Measurements from ENCODE around the gene CRYBG3. TPM values are rescaled to one million over a fixed set of nuclear protein-coding genes. Genes with fewer than 3 reads are reported as not detected.

Gene CRYBG3
- total RNA-seq, 6 experiments from 2014 or later = 10.7 to 14.1 (median 12.8) TPM

DNA sequence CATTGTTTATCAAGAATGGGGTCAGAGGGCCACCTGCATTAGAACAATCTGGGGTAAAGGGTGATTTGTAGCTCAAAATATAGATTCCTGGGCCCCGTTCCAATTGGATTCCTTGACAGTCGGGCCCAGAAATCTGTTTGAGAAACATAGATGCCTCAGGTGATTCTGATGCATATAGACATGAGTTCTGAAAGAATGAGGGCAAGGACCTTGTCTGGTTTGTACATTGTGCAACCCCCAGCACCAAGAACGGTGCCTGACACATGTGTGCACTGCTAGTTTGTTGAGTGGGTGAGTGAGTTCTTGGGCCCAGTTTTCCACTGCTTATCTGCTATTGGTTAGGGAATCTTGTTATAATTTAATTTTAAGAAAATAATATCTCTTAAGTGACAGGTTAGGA lies 16.6 kb downstream of the CRYBG3 start:
- Mint-ChIP-seq H3K36me3 (ENCODE audit: low read depth) (no peaks in the 10 kb centered on the region; the same call in 1 of the 2 replicates), H3K27me3 (ENCODE audit: insufficient read depth) (0 out of 2 replicates have a peak, but pooled peaks cover 2% of the 10 kb centered on the region), H3K27ac (no peak overlapping the region), H3K4me3 (no peak overlapping the region), H3K9me3 (no peaks in the 10 kb centered on the region), H3K4me1 (ENCODE audit: low read depth) (peaks cover 14% of the 10 kb centered on the region)
- no peak for DNase-seq
- TF ChIP-seq, protein P1, sequence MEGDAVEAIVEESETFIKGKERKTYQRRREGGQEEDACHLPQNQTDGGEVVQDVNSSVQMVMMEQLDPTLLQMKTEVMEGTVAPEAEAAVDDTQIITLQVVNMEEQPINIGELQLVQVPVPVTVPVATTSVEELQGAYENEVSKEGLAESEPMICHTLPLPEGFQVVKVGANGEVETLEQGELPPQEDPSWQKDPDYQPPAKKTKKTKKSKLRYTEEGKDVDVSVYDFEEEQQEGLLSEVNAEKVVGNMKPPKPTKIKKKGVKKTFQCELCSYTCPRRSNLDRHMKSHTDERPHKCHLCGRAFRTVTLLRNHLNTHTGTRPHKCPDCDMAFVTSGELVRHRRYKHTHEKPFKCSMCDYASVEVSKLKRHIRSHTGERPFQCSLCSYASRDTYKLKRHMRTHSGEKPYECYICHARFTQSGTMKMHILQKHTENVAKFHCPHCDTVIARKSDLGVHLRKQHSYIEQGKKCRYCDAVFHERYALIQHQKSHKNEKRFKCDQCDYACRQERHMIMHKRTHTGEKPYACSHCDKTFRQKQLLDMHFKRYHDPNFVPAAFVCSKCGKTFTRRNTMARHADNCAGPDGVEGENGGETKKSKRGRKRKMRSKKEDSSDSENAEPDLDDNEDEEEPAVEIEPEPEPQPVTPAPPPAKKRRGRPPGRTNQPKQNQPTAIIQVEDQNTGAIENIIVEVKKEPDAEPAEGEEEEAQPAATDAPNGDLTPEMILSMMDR (IDR thresholded peaks at IDR 0.05) = no peak

DNA sequence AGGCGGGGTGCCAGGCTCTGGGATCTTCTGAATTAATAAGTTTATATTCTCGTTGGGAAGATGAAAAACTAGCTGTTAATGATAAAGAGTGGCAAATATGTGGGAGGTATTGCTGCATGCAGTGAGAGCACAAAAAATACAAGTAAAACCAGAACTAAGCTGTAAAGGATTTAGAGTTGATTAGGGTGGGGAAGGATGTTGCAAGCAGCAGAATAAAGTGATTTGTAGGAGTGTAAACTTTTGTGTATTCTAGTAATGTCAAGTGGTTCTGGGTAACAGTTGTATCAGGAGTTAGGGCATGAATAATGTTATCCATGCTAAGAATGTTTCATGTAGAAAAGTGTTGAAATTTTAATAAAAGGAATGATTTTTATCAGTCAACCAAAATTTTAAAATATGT lies 18.1 kb downstream of the CRYBG3 start:
- Mint-ChIP-seq H3K4me3 (no peak overlapping the region), H3K9me3 (no peaks in the 10 kb centered on the region), H3K27ac (no peak overlapping the region), H3K27me3 (ENCODE audit: insufficient read depth) (0 out of 2 replicates have a peak, but pooled peaks cover 2% of the 10 kb centered on the region), H3K36me3 (ENCODE audit: low read depth) (no peaks in the 10 kb centered on the region), H3K4me1 (ENCODE audit: low read depth) (peaks cover 14% of the 10 kb centered on the region)
- TF ChIP-seq, protein P1 (IDR thresholded peaks at IDR 0.05) = no peak
- no peak for DNase-seq

DNA sequence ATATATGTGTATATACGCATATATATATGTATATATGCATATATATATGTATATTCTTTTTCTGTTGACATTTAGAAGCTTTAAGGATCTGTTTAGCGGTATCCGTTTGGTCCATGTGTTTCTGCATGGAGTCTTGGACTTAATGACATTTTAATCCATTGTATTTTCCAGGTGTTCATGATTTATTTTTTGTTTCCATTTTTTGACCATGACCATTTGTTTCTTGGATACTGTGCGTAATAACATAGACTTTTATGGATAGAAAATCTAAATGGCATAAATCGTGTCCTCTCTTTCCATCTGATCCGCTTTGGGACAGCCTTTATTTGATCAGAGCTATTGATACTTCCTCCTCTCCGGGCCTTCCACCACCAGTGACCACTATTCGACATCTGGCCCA lies 19.5 kb downstream of the CRYBG3 start:
- Mint-ChIP-seq H3K36me3 (ENCODE audit: low read depth) (no peaks in the 10 kb centered on the region), H3K9me3 (no peaks in the 10 kb centered on the region), H3K4me3 (no peak overlapping the region), H3K27ac (no peak overlapping the region), H3K27me3 (ENCODE audit: insufficient read depth) (0 out of 2 replicates have a peak, but pooled peaks cover 2% of the 10 kb centered on the region), H3K4me1 (ENCODE audit: low read depth) (peaks cover under 1% of the 10 kb centered on the region; the same call in 1 of the 2 replicates)
- no peak for DNase-seq
- TF ChIP-seq, protein P1 (IDR thresholded peaks at IDR 0.05) = no peak

DNA sequence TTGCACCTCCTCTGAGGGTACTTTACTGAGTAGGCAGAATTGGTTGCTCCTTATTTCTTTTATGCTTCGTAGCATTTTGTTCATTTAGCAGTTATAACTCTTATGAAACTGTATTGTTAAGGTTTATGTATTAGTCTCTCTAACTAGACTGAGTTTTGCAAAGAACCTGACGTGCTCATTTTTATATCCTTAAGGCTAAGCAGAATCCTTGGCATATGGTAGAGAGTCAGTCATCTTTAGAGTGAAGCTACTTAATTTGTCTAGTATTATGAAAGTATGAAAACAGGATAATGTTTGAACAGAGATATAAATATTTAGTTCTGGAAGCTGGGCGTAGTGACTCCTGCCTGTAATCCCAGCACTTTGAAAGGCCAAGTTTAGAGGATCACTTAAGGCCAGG lies 20.1 kb downstream of the CRYBG3 start:
- TF ChIP-seq, protein P1 (IDR thresholded peaks at IDR 0.05) = no peak
- no peaks in the 10 kb centered on the region for H3K9me3 Mint-ChIP-seq
- no peaks in the 10 kb centered on the region for H3K4me1 Mint-ChIP-seq (ENCODE audit: low read depth)
- H3K36me3 Mint-ChIP-seq (ENCODE audit: low read depth) = peaks cover 2% of the 10 kb centered on the region; the same call in 1 of the 2 replicates
- no peak for DNase-seq
- no peak overlapping the region for H3K27ac Mint-ChIP-seq
- H3K4me3 Mint-ChIP-seq = no peak overlapping the region
- 0 out of 2 replicates have a peak, but pooled peaks cover 2% of the 10 kb centered on the region for H3K27me3 Mint-ChIP-seq (ENCODE audit: insufficient read depth)

DNA sequence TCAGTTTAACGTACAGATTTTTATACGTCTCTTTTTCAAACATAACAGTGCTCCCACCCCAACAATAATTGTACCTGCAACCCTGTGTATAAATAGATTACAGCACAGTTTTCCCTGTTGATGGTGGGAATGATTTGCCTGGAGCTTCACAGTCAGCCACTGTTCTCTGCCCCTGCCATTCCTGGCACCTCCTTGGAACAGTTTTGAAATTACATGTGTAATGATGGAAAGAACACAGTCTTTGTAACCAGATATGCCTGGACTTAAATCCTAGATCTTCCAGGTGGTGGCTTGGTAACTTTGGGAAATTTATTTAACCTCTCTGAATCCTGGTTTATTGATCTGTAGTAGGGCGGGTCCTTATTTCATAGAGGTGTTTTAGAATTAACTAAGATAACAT lies 27.0 kb downstream of the CRYBG3 start:
- Mint-ChIP-seq H3K4me1 (ENCODE audit: low read depth) (no peaks in the 10 kb centered on the region), H3K27me3 (ENCODE audit: insufficient read depth) (no peaks in the 10 kb centered on the region), H3K36me3 (ENCODE audit: low read depth) (peaks cover 9% of the 10 kb centered on the region), H3K4me3 (no peak overlapping the region), H3K9me3 (peaks cover 4% of the 10 kb centered on the region), H3K27ac (no peak overlapping the region)
- no peak for DNase-seq
- TF ChIP-seq, protein P1 (IDR thresholded peaks at IDR 0.05) = no peak

DNA sequence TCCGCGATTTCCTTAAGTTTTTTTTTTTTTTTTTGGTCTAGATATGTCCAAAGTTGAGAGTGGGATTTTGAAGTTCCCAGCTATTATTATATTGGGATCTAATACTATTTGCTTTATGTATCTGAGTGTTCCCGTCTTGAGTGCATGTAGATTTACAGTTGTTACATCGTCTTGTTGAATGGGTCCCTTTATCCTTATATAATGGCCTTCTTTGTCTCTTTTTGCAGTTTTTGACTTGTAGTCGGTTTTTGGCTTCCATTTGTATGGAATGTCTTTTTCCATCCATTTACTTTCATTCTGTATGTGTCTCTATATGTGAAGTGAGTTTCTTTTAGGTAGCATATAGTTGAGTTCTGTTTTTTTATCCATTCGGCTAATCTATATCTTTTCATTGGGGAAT lies 35.6 kb downstream of the CRYBG3 start:
- peaks cover 2% of the 10 kb centered on the region for H3K4me1 Mint-ChIP-seq (ENCODE audit: low read depth)
- peaks cover 17% of the 10 kb centered on the region for H3K36me3 Mint-ChIP-seq (ENCODE audit: low read depth)
- H3K4me3 Mint-ChIP-seq = no peak overlapping the region
- H3K9me3 Mint-ChIP-seq = peaks cover 13% of the 10 kb centered on the region
- H3K27ac Mint-ChIP-seq = no peak overlapping the region
- TF ChIP-seq, protein P1 (IDR thresholded peaks at IDR 0.05) = no peak
- no peak for DNase-seq
- H3K27me3 Mint-ChIP-seq (ENCODE audit: insufficient read depth) = no peaks in the 10 kb centered on the region

Data from HFFc6 (cell line).